GM06990 (cell line): Measurements from ENCODE around the gene TBX10.
A peak's percentile ranks its signal among the peaks of the same experiment; 100 is the strongest.

Source experiments
- DNase-seq: peaks from one replicate; pipeline ENCODE4 v3.0.0-alpha.2; 2011; ENCODE audit not compliant: insufficient read length; ENCODE audit errors: extremely low read depth
- H3K27me3 ChIP-seq: replicated peaks from 2 replicates; pipeline ENCODE4 v1.6.0; 2011; ENCODE audit warnings: low read length; ENCODE audit not compliant: control insufficient read depth, insufficient read depth
- H3K36me3 ChIP-seq: 2 replicates; pipeline ENCODE4 v1.5.1; 2011; ENCODE audit warnings: low read length; ENCODE audit not compliant: control insufficient read depth, insufficient read depth
- H3K4me3 ChIP-seq: replicated peaks from 2 replicates; pipeline ENCODE4 v1.5.1; 2011; ENCODE audit warnings: low read depth, mild to moderate bottlenecking, control low read depth, low read length
- TF ChIP-seq, protein P1 (sequence below): IDR thresholded peaks from 2 replicates; pipeline ENCODE4 v1.5.1; 2011; ENCODE audit warnings: low read length, control low read depth, mild to moderate bottlenecking, inconsistent platforms; ENCODE audit not compliant: insufficient read depth, poor library complexity, severe bottlenecking

TBX10 gene

DNA sequence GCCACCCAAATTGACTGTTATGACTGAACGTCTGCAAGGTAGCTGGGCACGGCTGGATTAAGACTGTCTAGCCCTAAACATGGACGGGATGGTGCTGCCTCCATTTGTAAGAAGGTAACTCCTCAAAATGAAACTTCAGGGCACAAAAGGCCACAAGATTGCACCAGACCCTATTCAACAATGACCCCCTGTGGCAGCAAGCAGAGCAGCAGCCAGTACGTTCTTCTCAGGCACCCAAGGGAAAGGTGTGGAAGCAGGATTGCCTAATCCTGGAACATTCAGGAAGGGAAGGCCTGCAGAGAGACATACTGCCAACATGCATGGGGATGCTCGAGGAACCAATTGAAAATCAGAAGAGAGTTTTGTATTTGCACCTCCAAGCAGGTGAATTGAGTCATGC, 4.5 kb upstream of the TBX10 start:
- Histone ChIP-seq H3K27me3 (no peaks in the 10 kb centered on the region; the same call in 1 of the 2 replicates), H3K36me3 (no peaks in the 10 kb centered on the region), H3K4me3 (no peak overlapping the region)
- TF ChIP-seq, protein P1, sequence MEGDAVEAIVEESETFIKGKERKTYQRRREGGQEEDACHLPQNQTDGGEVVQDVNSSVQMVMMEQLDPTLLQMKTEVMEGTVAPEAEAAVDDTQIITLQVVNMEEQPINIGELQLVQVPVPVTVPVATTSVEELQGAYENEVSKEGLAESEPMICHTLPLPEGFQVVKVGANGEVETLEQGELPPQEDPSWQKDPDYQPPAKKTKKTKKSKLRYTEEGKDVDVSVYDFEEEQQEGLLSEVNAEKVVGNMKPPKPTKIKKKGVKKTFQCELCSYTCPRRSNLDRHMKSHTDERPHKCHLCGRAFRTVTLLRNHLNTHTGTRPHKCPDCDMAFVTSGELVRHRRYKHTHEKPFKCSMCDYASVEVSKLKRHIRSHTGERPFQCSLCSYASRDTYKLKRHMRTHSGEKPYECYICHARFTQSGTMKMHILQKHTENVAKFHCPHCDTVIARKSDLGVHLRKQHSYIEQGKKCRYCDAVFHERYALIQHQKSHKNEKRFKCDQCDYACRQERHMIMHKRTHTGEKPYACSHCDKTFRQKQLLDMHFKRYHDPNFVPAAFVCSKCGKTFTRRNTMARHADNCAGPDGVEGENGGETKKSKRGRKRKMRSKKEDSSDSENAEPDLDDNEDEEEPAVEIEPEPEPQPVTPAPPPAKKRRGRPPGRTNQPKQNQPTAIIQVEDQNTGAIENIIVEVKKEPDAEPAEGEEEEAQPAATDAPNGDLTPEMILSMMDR: peak; percentile 29
- DNase-seq: no peak

DNA sequence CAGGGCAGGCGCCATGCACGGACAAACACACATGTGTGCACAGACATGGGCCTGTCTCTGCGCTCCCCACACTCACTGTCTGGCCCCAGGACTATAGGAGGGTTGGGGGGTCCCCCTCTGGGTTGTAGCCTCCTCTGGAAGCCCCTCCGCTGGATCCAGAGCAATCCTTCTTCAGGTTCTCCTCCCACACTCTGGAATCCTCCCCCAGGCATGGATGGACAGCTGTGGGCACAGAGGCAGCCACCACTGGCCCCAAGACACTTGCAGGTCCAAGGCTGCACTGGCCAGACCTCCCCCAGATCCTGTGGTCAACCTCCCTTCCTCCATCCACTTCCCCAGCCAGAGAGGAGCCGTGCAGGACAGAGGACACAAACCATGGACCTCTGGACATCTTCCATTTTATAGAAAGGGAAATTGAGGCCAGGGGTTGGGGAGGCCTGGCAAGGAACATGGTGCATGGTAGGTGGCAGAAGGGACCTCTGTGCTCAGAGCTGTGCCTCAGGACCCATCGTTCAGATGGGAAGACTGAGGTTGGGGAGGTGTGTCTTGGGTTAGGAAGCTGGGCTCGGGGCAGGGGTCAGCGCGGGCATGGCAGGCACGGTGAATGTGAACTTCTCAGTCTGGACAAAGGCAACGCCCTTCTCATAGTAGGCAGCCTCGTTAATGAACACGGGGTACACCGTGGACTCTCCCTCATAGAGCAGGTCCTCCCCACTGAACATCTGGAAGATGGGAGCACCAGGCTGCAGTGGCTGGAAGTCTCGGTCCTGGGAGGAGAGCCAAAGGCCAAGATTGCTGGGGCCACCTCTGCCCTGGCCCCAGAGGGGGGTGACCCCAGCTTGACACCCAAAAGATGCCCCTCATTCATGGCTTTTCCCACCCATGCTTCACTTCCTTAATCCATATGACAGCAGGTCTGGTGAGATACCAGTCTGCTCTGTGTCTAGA, 2.9 kb upstream of the TBX10 start:
- DNase-seq: peak; percentile 3
- no peaks in the 10 kb centered on the region; the same call in 1 of the 2 replicates for H3K27me3 ChIP-seq
- H3K4me3 ChIP-seq: no peak overlapping the region
- TF ChIP-seq, protein P1: no peak
- no peaks in the 10 kb centered on the region for H3K36me3 ChIP-seq

DNA sequence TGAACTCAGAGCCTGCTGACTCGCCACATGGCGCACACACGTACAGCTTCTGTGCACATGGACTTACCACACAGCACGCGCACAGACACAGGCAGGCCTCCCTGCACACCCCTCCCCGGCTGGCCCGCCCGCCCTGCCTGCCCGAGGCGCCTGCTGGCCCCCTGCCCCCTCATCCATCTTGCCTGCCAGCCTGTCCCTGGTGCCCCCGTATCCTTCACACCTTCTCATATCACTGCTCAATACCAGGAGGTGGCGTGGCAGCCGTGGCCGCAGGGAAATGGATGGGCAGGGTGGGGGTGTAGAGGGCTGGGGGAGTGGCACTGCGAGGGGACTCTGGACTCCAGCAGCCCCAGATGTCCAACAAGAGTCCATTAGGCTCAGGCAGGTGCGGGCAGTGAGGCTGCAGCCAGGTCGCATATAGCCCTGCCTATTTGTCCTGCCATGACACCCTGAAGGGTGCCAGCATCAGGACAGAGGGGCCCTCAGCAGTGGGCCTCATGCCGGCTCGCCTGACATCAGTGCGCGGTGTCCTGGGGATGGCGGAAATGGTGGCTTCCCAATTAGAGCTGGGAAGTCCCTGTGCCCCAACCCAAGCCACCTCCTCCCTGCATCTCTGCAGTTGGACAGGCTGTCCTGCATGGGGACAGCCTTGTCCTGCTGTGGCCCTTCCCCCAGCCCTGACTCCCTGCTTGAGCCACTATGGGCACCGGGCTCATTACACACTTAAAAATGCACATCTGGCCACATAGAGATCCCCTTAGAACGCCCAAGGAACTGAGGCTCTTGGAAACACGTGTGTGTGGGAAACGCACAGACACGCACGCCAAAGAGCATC, 2.0 kb upstream of the TBX10 start:
- TF ChIP-seq, protein P1: no peak
- no peak overlapping the region for H3K4me3 ChIP-seq
- peak; percentile 6 for DNase-seq
- H3K36me3 ChIP-seq: no peaks in the 10 kb centered on the region
- no peaks in the 10 kb centered on the region; the same call in 1 of the 2 replicates for H3K27me3 ChIP-seq

DNA sequence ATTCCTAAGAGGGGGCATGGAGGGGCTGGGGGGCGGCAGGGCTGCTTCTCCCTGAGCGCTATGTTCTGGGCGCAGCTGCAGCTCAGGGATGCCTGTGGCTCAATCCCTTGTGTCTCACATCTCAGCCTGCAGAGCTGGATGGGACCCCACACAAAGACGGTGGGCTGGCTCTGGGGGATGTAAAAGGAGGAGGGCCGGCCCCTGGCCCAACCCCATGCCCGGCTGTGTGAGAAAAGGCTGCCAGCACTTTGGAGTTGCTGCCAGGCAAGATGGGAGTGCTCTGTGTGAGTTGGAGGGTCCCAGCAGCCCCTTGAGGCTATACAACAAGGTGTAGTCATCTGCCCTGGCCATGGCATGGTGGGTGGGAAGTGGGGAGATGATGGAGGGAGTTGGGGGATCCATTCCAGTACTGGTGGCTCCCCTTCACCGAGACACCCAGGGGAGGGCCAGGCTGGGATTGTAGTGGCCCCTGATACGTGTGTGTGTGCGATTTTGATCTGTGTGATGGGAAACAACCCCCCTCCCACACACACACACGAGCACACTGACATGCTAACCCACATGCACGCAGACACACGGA, 1.3 kb upstream of the TBX10 start:
- no peak overlapping the region for H3K4me3 ChIP-seq
- H3K36me3 ChIP-seq: no peaks in the 10 kb centered on the region
- H3K27me3 ChIP-seq: no peaks in the 10 kb centered on the region; the same call in 1 of the 2 replicates
- peak; percentile 7 for DNase-seq
- TF ChIP-seq, protein P1: no peak

DNA sequence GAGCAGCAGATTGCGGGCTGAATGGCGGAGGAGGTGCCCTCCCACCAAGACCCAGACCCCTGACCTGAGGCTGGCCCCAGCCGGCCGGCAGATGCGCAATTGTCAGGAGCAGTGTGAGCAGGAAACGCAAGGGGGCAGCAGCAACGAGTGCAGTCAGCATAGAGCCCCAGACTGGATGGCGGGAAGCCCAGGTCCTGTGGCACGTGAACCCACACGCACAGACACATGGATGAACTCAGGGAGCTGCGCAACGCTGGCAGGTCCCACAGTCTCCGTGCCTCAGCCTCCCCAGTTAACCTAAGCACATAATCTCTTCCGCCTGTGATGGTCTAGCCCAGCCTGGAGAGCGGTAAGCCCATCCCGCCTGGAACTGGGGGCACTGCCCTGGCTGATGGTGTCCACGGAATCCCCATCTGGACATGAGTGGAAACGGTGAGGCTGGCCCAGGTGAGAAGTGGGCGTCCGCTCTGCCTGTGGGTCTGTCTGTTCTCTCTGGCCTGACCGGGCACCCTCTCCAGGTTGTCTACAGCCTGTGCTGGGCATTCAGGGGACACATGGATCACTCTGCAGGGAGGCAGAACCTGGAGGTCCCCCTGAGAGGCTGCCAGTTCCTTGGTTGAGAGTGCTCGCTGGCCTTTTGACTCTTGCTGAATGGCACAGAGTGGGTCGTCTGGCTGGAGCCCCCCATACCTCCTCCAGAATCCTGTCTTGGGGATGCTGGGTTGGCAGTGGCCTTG, 626 bp upstream of the TBX10 start:
- TF ChIP-seq, protein P1: peak; percentile 77
- H3K36me3 ChIP-seq: no peaks in the 10 kb centered on the region
- no peaks in the 10 kb centered on the region; the same call in 1 of the 2 replicates for H3K27me3 ChIP-seq
- DNase-seq: peak; percentile 47
- H3K4me3 ChIP-seq: no peak overlapping the region
